Kidney (tissue), 14 donors: ENCODE measurements around the gene ATP8A2. TPM values are rescaled to one million over a fixed set of nuclear protein-coding genes. Genes with fewer than 3 reads are reported as not detected.

Experiments used
- DNase-seq, 5 donors: peaks; one replicate each; pipeline ENCODE4 v3.0.0-alpha.2; 2013 to 2020
- FAIRE-seq: peaks from 2 replicates; lab custom pipeline; 2012; peaks lifted over from hg19 to GRCh38; lab: Jason Lieb, UNC
- H3K27ac ChIP-seq, 2 donors: one replicate each; pipeline ENCODE4 v1.7.0; 2013; ENCODE audit warnings: low read depth in 2 of 2, low read length in 2 of 2, inconsistent platforms in 1 of 2
- H3K27me3 ChIP-seq: one replicate; pipeline ENCODE4 v1.7.1; 2013; ENCODE audit warnings: low read length, inconsistent platforms; ENCODE audit not compliant: control insufficient read depth, insufficient read depth
- H3K36me3 ChIP-seq, 3 donors: one replicate each; pipeline versions ENCODE4 v1.7.0 to v1.7.1; 2013; ENCODE audit warnings: low read length in 3 of 3, control low read depth in 1 of 3, inconsistent platforms in 1 of 3; ENCODE audit not compliant: insufficient read depth in 3 of 3, control insufficient read depth in 2 of 3
- H3K4me1 ChIP-seq, 3 donors: one replicate each; pipeline versions ENCODE4 v1.7.0 to v1.7.1; 2013; ENCODE audit warnings: low read length in 3 of 3, inconsistent platforms in 1 of 3, low read depth in 1 of 3; ENCODE audit not compliant: control insufficient read depth in 2 of 3, insufficient read depth in 2 of 3
- H3K4me3 ChIP-seq, 3 donors: one replicate each; pipeline versions ENCODE4 v1.7.0 to v1.8.1; 2013; ENCODE audit warnings: low read length in 3 of 3, control low read depth in 1 of 3, inconsistent platforms in 1 of 3
- H3K9ac ChIP-seq, 3 donors: one replicate each; pipeline versions ENCODE4 v1.7.0 to v1.7.1; 2013; ENCODE audit warnings: low read length in 3 of 3, control low read depth in 1 of 3, inconsistent platforms in 1 of 3
- H3K9me3 ChIP-seq, 3 donors: one replicate each; pipeline versions ENCODE4 v1.7.0 to v1.7.1; 2013; ENCODE audit warnings: low read length in 3 of 3, control low read depth in 1 of 3, inconsistent platforms in 1 of 3; ENCODE audit not compliant: control insufficient read depth in 2 of 3, insufficient read depth in 1 of 3
- CTCF ChIP-seq: IDR thresholded peaks from 3 replicates; pipeline ENCODE4 v1.5.1; 2012; ENCODE audit warnings: mild to moderate bottlenecking, moderate library complexity, borderline replicate concordance; ENCODE audit not compliant: insufficient read depth; ENCODE audit errors: extremely low read depth
- intact Hi-C: fragments of 100-400 bp; cut with DNase I; formaldehyde crosslinking; loops from one replicate; pipeline ENCODE4 v1.11.1; 2022
- polyA plus RNA-seq: library from polyadenylated mRNA; stranded (reverse); fragments of 350-450 nt; fragmentation: Illumina TruSeq; extraction: RNeasy Lipid Tissue Mini Kit (QIAGEN cat#74804); gene quantifications from one replicate; pipeline ENCODE4 v1.2.3, GENCODE V29; 2014; ENCODE audit warnings: low read depth, low replicate concordance; ENCODE audit not compliant: insufficient read depth
- total RNA-seq: library from RNA; stranded (reverse); fragmentation: NEBNext Ultra II Directional; extraction: Animal tissue kit (Norgen Biotek cat#: 25700); gene quantifications from one replicate; pipeline ENCODE4 v1.2.1, GENCODE V29; 2021
- donor health status: control.
- donor health status: control.
- donor health status: control.
- donor health status: control.
- donor health status: control.
- donor health status: DM: yes; HTN: yes; CAD: no.
- donor health status: Normal renal cell carcinoma (clear cell type).

The ATP8A2 gene
- total and polyA plus RNA-seq, 2 donors from 2014 or later, result 0.50 to 0.73 TPM

DNA sequence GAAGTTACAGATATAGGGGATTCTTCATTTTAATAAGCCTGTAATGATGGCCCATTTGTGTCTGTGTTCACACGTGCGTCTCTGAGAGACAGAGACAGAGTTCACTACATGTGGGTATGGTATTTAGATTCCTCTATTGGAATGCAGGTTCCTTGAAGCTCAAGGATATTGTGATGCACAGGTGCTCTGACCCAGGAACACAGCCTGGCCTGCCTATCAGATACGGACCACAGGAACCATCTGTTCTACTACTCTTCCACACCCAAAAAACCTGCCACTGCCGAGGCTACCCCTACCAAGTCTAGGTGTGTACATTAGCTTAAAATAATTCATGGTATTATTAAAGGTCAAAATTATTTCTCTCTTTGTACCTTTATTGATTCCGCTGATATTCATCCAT lies 289.2 kb downstream of the ATP8A2 start:
- no peaks in the 10 kb centered on the region for H3K36me3 ChIP-seq
- DNase-seq (no peak), FAIRE-seq (no peak)
- no peaks in the 10 kb centered on the region for H3K27me3 ChIP-seq
- H3K4me1 ChIP-seq, result no peaks in the 10 kb centered on the region
- intact Hi-C loops, result no loop called here
- no peak for TF ChIP-seq CTCF
- H3K27ac ChIP-seq, result no peak overlapping the region
- H3K4me3 ChIP-seq, result no peak overlapping the region
- no peak overlapping the region for H3K9ac ChIP-seq
- no peaks in the 10 kb centered on the region for H3K9me3 ChIP-seq

DNA sequence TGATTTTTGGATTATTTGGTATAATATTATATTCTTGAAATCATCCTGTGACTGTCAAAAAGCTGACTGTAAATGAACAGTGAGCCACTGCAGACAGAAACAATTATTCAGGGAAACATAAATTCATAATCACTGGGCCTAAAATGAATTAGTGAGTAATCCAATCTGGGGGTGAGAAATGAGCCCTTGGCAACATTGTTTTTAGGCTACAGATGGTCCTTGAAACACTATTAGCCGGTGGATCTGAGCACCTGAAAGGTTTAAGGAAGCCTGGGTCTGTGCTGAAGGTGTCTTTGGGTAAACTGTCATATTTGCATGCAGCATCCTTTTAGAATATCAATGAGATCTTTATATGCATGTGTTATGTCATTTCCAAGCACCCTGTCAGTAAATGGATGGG lies 290.7 kb downstream of the ATP8A2 start:
- intact Hi-C loops, result no loop called here
- H3K4me1 ChIP-seq, result no peaks in the 10 kb centered on the region
- no peak overlapping the region for H3K27ac ChIP-seq
- no peaks in the 10 kb centered on the region for H3K27me3 ChIP-seq
- DNase-seq, result no peak
- TF ChIP-seq CTCF, result no peak
- no peak for FAIRE-seq
- peaks cover 0 to 1% (median 0%) of the 10 kb centered on the region in 3 donors for H3K9me3 ChIP-seq
- no peak overlapping the region for H3K4me3 ChIP-seq
- H3K9ac ChIP-seq, result no peak overlapping the region
- no peaks in the 10 kb centered on the region for H3K36me3 ChIP-seq

GRCh38 chr13:25668345-25668744 lies 296.6 kb downstream of the ATP8A2 start:
- H3K9ac ChIP-seq, result no peak overlapping the region
- DNase-seq (no peak), FAIRE-seq (no peak)
- intact Hi-C loops, result no loop called here
- no peaks in the 10 kb centered on the region for H3K36me3 ChIP-seq
- no peaks in the 10 kb centered on the region for H3K27me3 ChIP-seq
- H3K4me3 ChIP-seq, result no peak overlapping the region
- no peak for TF ChIP-seq CTCF
- H3K27ac ChIP-seq, result no peak overlapping the region
- no peaks in the 10 kb centered on the region for H3K4me1 ChIP-seq
- H3K9me3 ChIP-seq, result peaks cover 0 to 1% (median 0%) of the 10 kb centered on the region in 3 donors

GRCh38 chr13:25673711-25674110 lies 301.9 kb downstream of the ATP8A2 start:
- no peak for TF ChIP-seq CTCF
- intact Hi-C loops, result no loop called here
- DNase-seq (no peak), FAIRE-seq (no peak)
- H3K4me3 ChIP-seq, result no peak overlapping the region
- H3K9me3 ChIP-seq, result no peaks in the 10 kb centered on the region
- H3K4me1 ChIP-seq, result no peaks in the 10 kb centered on the region
- H3K27ac ChIP-seq, result no peak overlapping the region
- H3K27me3 ChIP-seq, result no peaks in the 10 kb centered on the region
- H3K9ac ChIP-seq, result no peak overlapping the region
- H3K36me3 ChIP-seq, result no peaks in the 10 kb centered on the region
